Smooth muscle cell (in vitro differentiated cells): ENCODE results near the gene UXS1. TPM values are rescaled to one million over a fixed set of nuclear protein-coding genes. Genes with fewer than 3 reads are reported as not detected.

Source experiments
- DNase-seq: peaks from one replicate; lab custom pipeline; 2025; ENCODE audit not compliant: unreplicated experiment; lab: John Stamatoyannopoulos, UW
- H2AFZ ChIP-seq: fragments of 200-600 bp; sonication (generic); 2 replicates; pipeline ENCODE4 v1.6.0; 2016; ENCODE audit warnings: antibody characterized with exemption, low read depth, mild to moderate bottlenecking
- H3F3A ChIP-seq: fragments of 200-600 bp; sonication (generic); 2 replicates; pipeline ENCODE4 v1.6.0; 2017; ENCODE audit warnings: antibody characterized with exemption, low read depth
- H3K27ac ChIP-seq: fragments of 200-600 bp; sonication (generic); 2 replicates; pipeline ENCODE4 v1.5.1; 2016; ENCODE audit warnings: low read depth, mild to moderate bottlenecking
- H3K27me3 ChIP-seq: fragments of 200-600 bp; sonication (generic); 2 replicates; pipeline ENCODE4 v1.6.1; 2016; ENCODE audit warnings: low read depth, mild to moderate bottlenecking
- H3K36me3 ChIP-seq: fragments of 200-600 bp; sonication (generic); 2 replicates; pipeline ENCODE4 v1.5.1; 2016; ENCODE audit warnings: low read depth
- H3K4me1 ChIP-seq: fragments of 200-600 bp; sonication (generic); 2 replicates; pipeline ENCODE4 v1.5.1; 2016; ENCODE audit warnings: low read depth
- H3K4me2 ChIP-seq: fragments of 200-600 bp; sonication (generic); 2 replicates; pipeline ENCODE4 v1.6.0; 2016; ENCODE audit warnings: mild to moderate bottlenecking
- H3K4me3 ChIP-seq: fragments of 200-600 bp; sonication (generic); 2 replicates; pipeline ENCODE4 v1.5.1; 2016; ENCODE audit warnings: mild to moderate bottlenecking
- H3K79me2 ChIP-seq: fragments of 200-600 bp; sonication (generic); 2 replicates; pipeline ENCODE4 v1.6.0; 2016; ENCODE audit warnings: low read depth, mild to moderate bottlenecking
- H3K9ac ChIP-seq: fragments of 200-600 bp; sonication (generic); 2 replicates; pipeline ENCODE4 v1.6.0; 2016; ENCODE audit warnings: low read depth
- H3K9me3 ChIP-seq: fragments of 200-600 bp; sonication (generic); replicated peaks from 2 replicates; pipeline ENCODE4 v1.5.1; 2016; ENCODE audit warnings: low read depth
- H4K20me1 ChIP-seq: fragments of 200-600 bp; sonication (generic); 2 replicates; pipeline ENCODE4 v1.6.0; 2016; ENCODE audit warnings: low read depth
- WGBS: methylation state at CpG from one replicate; pipeline ENCODE4 v1.1.7; 2016; ENCODE audit warnings: low lambda C conversion rate; 5-methylcytosine and 5-hydroxymethylcytosine counted together
- polyA plus RNA-seq: library from polyadenylated mRNA; unstranded; fragments of >200 nt; fragmentation: Nextera tagmentation; extraction: Ambion mirVana; gene quantifications from 2 replicates; pipeline ENCODE4 v1.2.1, GENCODE V29; 2016
- total RNA-seq: library from RNA; depleted of rRNA; stranded (reverse); fragments of >200 nt; gene quantifications from 2 replicates; pipeline ENCODE4 v1.2.3, GENCODE V29; 2014
- TF ChIP-seq, protein P1 (sequence below): fragments of 200-600 bp; sonication (generic); IDR thresholded peaks from 2 replicates; pipeline ENCODE4 v1.5.1; 2017; ENCODE audit warnings: borderline replicate concordance, mild to moderate bottlenecking, antibody characterized with exemption; ENCODE audit not compliant: insufficient read depth, poor library complexity, severe bottlenecking

The UXS1 gene
- total and polyA plus RNA-seq, 2 experiments from 2014 or later = 22.2 to 33.5 TPM

DNA sequence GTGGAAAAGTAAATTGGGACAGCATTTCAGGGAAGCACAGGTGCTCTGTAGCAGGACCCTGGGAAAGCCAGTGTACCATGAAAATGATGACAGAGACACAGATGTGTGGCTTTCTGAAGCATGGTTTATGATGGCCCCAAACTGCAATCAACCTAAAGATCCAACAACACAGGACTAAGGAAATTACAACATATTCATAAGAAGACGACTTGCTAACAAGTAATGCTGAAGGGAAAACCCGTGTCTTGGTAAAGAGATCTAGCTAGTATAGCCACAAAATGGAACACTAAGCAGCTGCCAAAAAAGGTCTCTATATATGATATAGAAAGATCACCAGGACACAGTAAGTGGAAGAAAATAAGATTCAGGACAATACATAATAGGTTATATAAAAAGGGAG, 53.2 kb downstream of the UXS1 start:
- Histone ChIP-seq H3K4me3 (no peak overlapping the region), H3K4me2 (no peak overlapping the region), H3K9ac (no peak overlapping the region), H3K4me1 (no peaks in the 10 kb centered on the region), H3K27me3 (no peaks in the 10 kb centered on the region), H3K9me3 (no peaks in the 10 kb centered on the region), H3F3A (no peaks in the 10 kb centered on the region), H3K36me3 (no peaks in the 10 kb centered on the region), H3K27ac (no peak overlapping the region), H2AFZ (no peak overlapping the region), H4K20me1 (peaks cover 3% of the 10 kb centered on the region), H3K79me2 (no peaks in the 10 kb centered on the region)
- no peak for DNase-seq
- WGBS = 98% methylated on average over 2 of the region's 2 CpGs
- TF ChIP-seq, protein P1, sequence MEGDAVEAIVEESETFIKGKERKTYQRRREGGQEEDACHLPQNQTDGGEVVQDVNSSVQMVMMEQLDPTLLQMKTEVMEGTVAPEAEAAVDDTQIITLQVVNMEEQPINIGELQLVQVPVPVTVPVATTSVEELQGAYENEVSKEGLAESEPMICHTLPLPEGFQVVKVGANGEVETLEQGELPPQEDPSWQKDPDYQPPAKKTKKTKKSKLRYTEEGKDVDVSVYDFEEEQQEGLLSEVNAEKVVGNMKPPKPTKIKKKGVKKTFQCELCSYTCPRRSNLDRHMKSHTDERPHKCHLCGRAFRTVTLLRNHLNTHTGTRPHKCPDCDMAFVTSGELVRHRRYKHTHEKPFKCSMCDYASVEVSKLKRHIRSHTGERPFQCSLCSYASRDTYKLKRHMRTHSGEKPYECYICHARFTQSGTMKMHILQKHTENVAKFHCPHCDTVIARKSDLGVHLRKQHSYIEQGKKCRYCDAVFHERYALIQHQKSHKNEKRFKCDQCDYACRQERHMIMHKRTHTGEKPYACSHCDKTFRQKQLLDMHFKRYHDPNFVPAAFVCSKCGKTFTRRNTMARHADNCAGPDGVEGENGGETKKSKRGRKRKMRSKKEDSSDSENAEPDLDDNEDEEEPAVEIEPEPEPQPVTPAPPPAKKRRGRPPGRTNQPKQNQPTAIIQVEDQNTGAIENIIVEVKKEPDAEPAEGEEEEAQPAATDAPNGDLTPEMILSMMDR = no peak

DNA sequence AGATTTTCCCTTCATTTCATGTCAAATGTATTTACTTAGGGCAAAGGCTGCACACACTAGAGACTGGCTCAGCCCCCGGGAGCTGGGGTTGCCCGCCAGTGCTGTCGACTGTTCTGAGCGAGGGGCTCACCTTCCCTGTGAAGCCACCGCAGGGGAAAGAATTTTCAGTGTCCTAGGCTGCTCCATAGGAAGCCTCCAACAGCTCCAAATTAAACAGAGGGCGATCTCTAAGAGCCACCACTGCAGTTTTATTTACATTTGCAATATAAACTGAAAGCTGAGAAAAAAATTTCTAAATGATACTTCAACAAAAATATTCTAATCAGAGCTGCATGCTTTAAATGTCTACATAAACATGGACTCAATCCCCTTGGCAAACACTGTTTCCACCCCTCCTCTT, 54.0 kb downstream of the UXS1 start:
- Histone ChIP-seq H3K4me1 (no peaks in the 10 kb centered on the region), H3K9me3 (no peaks in the 10 kb centered on the region), H4K20me1 (peaks cover 3% of the 10 kb centered on the region), H2AFZ (no peak overlapping the region), H3K79me2 (no peaks in the 10 kb centered on the region), H3K27ac (no peak overlapping the region), H3K27me3 (no peaks in the 10 kb centered on the region), H3K36me3 (no peaks in the 10 kb centered on the region), H3K9ac (no peak overlapping the region), H3K4me3 (no peak overlapping the region), H3K4me2 (no peak overlapping the region), H3F3A (no peaks in the 10 kb centered on the region)
- TF ChIP-seq, protein P1 = no peak
- DNase-seq = no peak
- WGBS = 98% methylated on average over 6 of the region's 6 CpGs

DNA sequence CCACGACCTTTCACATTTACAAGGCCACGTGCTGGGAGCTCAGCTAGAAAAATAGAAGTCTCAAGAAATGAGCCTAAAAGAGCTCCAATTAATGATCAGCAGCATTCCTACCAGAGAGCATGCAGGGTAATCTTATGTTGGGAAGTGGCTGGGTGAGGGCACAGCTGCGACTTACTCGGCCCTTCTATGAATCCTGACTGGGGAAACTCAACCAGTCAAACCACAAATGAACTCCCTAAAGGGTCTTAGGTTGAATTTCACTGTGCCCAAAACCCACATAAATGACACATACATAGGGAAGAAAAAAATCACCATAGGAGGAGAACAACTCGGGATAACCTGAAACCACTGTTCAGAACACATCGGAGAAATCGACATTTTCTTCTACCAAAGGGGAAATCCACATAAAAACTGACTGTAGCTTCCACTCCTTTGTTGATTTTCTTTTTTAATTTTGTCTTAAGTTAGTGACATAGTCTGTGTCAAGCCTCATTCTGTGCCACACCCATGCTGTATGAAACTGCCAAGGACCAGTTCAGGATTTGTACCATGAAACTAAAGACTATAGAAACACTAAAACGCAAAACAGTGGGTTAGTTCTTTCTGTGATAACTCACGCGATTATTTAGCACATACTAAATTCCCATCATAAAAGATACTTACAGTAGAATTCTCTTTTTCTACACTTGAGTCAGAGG, 54.7 kb downstream of the UXS1 start:
- WGBS = 92% methylated on average over 10 of the region's 10 CpGs
- H3K79me2 ChIP-seq = no peaks in the 10 kb centered on the region
- no peaks in the 10 kb centered on the region for H3F3A ChIP-seq
- peaks cover 3% of the 10 kb centered on the region for H4K20me1 ChIP-seq
- no peaks in the 10 kb centered on the region for H3K4me1 ChIP-seq
- no peak overlapping the region for H3K4me2 ChIP-seq
- H3K4me3 ChIP-seq = no peak overlapping the region
- no peak overlapping the region for H3K9ac ChIP-seq
- TF ChIP-seq, protein P1 = no peak
- no peaks in the 10 kb centered on the region for H3K27me3 ChIP-seq
- no peak overlapping the region for H3K27ac ChIP-seq
- no peak overlapping the region for H2AFZ ChIP-seq
- no peaks in the 10 kb centered on the region for H3K36me3 ChIP-seq
- no peak for DNase-seq
- H3K9me3 ChIP-seq = no peaks in the 10 kb centered on the region
